ENCODE data around the gene PCED1B.
"Not testable (repeated sequence)": the region's sequence is repeated elsewhere in the genome, so short reads cannot be mapped to it uniquely, and the experiment has no call there.

Gene PCED1B

GRCh38 chr12:47079468-47079980 is at the start of gene PCED1B, which contains the start of gene AMIGO2:
Gene PCED1B (plus strand): TSS chr12:47079621. CDS start chr12:47235064, 155,443 bp downstream.
Gene AMIGO2 (minus strand): TSS chr12:47079959. CDS start chr12:47079002, 957 bp downstream.
- DNase-seq = peak; percentile 69

GRCh38 chr12:47029903-47030302 is 49.5 kb upstream of the PCED1B start:
- no peak for DNase-seq

- peak; percentile 69 for DNase-seq
These were observed 46.8 kb upstream of the PCED1B start for GRCh38 chr12:47032644-47033043.

GRCh38 chr12:47033081-47033480 is 46.3 kb upstream of the PCED1B start:
- DNase-seq = no peak

- DNase-seq = peak; percentile 10
These were observed 45.4 kb upstream of the PCED1B start for GRCh38 chr12:47033789-47034555.

GRCh38 chr12:47034661-47035060 is 44.8 kb upstream of the PCED1B start:
- DNase-seq = no peak

GRCh38 chr12:47035484-47035883 is 43.9 kb upstream of the PCED1B start:
- DNase-seq = no peak

GRCh38 chr12:47038270-47038748 is 41.1 kb upstream of the PCED1B start:
- no peak for DNase-seq

- DNase-seq = no peak
These were observed 40.3 kb upstream of the PCED1B start for GRCh38 chr12:47039079-47039478.

GRCh38 chr12:47039756-47040155 is 39.7 kb upstream of the PCED1B start:
- DNase-seq = no peak

GRCh38 chr12:47041327-47041726 is 38.1 kb upstream of the PCED1B start:
- DNase-seq = no peak

- DNase-seq = no peak
These were observed 30.9 kb upstream of the PCED1B start for GRCh38 chr12:47048541-47048940.

GRCh38 chr12:47051291-47051690 is 28.1 kb upstream of the PCED1B start:
- DNase-seq = not testable (repeated sequence)

GRCh38 chr12:47052274-47052673 is 27.1 kb upstream of the PCED1B start:
- no peak for DNase-seq

GRCh38 chr12:47053961-47054360 is 25.5 kb upstream of the PCED1B start:
- no peak for DNase-seq

GRCh38 chr12:47054659-47055058 is 24.8 kb upstream of the PCED1B start:
- no peak for DNase-seq

GRCh38 chr12:47055856-47056255 is 23.6 kb upstream of the PCED1B start:
- DNase-seq = not testable (repeated sequence)

GRCh38 chr12:47056944-47057343 is 22.5 kb upstream of the PCED1B start:
- DNase-seq = not testable (repeated sequence)

- DNase-seq = not testable (repeated sequence)
These were observed 20.8 kb upstream of the PCED1B start for GRCh38 chr12:47058640-47059039.

- DNase-seq = no peak
These were observed 13.9 kb upstream of the PCED1B start for GRCh38 chr12:47065546-47065945.

- DNase-seq = no peak
These were observed 13.0 kb upstream of the PCED1B start for GRCh38 chr12:47066278-47067025.

- no peak for DNase-seq
These were observed 12.2 kb upstream of the PCED1B start for GRCh38 chr12:47067176-47067575.

GRCh38 chr12:47067771-47068431 is 11.5 kb upstream of the PCED1B start:
- no peak for DNase-seq
